NT2/D1 (cell line): ENCODE data around the gene RAX2.
"Not testable (repeated sequence)": the region's sequence is repeated elsewhere in the genome, so short reads cannot be mapped to it uniquely, and the experiment has no call there.

Experiments
- DNase-seq: peaks from one replicate; pipeline ENCODE4 v3.0.0-alpha.2; 2011; ENCODE audit warnings: low read depth, low spot score
- H3K27me3 ChIP-seq: 2 replicates; pipeline ENCODE4 v1.6.0; 2011; ENCODE audit warnings: mild to moderate bottlenecking; ENCODE audit not compliant: insufficient read length, insufficient read depth
- H3K36me3 ChIP-seq: 2 replicates; pipeline ENCODE4 v1.6.1; 2011; ENCODE audit warnings: mild to moderate bottlenecking, low read length, mixed read lengths; ENCODE audit not compliant: insufficient read depth, insufficient read length
- H3K4me1 ChIP-seq: 2 replicates; pipeline ENCODE4 v1.5.1; 2011; ENCODE audit not compliant: insufficient read depth, insufficient read length
- H3K4me3 ChIP-seq: 2 replicates; pipeline ENCODE4 v1.5.1; 2011; ENCODE audit warnings: low read depth; ENCODE audit not compliant: insufficient read length
- H3K9ac ChIP-seq: 2 replicates; pipeline ENCODE4 v1.6.0; 2011; ENCODE audit warnings: low read depth; ENCODE audit not compliant: insufficient read length
- H3K9me3 ChIP-seq: 2 replicates; pipeline ENCODE4 v1.5.1; 2011; ENCODE audit warnings: mild to moderate bottlenecking, low read length; ENCODE audit not compliant: insufficient read depth
- SUZ12 ChIP-seq: IDR thresholded peaks from 2 replicates; pipeline ENCODE4 v1.6.1; 2011; ENCODE audit not compliant: insufficient read length, insufficient read depth; ENCODE audit errors: extremely low read depth
- YY1 ChIP-seq: IDR thresholded peaks from 2 replicates; pipeline ENCODE4 v1.6.1; 2011; ENCODE audit not compliant: insufficient read length, insufficient read depth
- ZNF274 ChIP-seq: IDR thresholded peaks from 2 replicates; pipeline ENCODE4 v1.6.1; 2011; ENCODE audit warnings: mild to moderate bottlenecking, low read depth, low read length

The RAX2 gene

DNA sequence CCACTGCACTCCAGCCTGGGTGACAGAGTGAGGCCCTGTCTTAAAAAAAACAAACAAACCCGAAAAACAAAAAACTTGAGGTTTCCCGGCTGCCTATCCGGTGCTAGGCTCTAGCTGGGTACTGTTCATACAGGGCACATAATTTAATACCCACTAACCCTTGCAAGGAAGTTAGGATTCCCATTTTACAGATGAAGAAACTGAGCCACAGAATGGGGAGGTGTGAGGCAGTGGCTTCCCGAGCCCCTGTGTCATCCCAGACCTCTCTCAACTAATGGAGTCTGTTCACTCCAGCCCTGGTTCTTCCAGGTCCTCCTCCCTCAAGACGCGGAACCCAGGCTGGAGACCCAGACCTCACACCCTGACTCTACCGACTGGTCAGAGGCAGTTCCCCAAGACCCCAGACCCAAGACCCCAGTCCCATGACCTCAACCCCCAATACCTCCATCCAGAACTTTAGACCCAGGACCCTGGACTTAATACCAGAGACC is 11.1 kb downstream of the RAX2 start:
- H3K4me3 ChIP-seq = peak overlapping the region; percentile 96
- DNase-seq = no peak
- H3K9me3 ChIP-seq = no peaks in the 10 kb centered on the region
- TF ChIP-seq YY1 (no peak), SUZ12 (no peak), ZNF274 (no peak)
- H3K36me3 ChIP-seq = peaks cover 38% of the 10 kb centered on the region
- peak overlapping the region; percentile 97 for H3K9ac ChIP-seq
- no peaks in the 10 kb centered on the region for H3K27me3 ChIP-seq
- peaks cover 4% of the 10 kb centered on the region for H3K4me1 ChIP-seq

DNA sequence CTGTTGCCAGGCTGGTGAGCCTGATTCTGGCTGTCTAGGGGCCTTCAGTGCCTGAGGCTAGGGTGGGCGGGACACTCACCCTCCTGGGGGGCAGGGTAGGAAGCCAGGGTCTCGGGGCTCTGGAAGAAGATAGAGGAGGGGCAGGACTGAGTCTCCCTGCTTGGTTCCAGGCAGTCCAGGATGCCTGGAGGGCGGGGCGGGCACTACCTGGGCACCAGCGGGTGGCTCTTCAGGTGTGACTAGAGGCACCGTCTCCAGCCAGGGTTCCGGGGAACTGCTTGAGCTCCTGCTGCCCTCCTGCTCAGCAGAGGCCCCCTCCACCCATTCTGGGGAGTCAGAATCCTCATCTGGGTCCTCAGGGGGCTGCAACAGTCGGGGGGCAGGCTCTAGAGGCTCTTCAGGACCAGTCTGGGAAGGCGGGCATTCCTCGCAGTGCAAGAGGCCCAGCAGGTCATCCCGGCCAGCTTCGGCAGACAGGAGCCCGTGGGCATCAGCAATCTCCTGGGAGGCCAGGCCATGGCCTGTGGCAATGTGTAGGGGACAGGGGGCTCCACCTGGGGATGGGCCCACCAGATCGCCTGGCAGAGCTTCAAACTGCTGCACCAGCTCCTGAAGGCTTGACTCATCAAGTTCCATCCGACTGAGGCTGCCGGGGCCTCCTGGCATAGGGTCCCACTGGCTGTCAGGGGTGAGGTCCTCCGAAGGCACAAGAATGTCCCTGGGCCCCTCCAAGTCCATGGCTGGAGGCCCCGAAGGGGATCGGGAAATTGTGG is 12.4 kb downstream of the RAX2 start:
- no peak for TF ChIP-seq SUZ12
- TF ChIP-seq ZNF274 = no peak
- no peak for TF ChIP-seq YY1

DNA sequence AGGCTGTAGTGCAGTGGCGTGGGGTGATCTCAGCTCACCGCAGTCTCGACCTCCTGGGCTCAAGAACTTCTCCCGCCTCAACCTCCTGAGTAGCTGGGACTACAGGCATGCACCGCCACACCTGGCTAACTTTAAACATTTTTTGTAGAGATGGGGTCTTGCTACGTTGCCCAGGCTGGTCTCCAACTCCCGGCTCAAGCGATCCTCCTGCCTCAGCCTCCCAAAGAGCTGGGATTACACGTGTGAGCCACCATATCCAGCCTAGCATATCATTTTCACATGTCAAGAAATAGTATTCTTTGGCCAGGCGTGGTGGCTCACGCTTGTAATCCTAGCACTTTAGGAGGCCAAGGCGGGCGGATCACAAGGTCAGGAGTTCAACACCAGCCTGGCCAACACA is 13.7 kb downstream of the RAX2 start:
- not testable (repeated sequence) for H3K4me1 ChIP-seq, H3K9me3 ChIP-seq, H3K27me3 ChIP-seq, H3K9ac ChIP-seq, DNase-seq, H3K4me3 ChIP-seq
- peaks cover 44% of the 10 kb centered on the region for H3K36me3 ChIP-seq

More for the DNA sequence above, 12.4 kb downstream of the RAX2 start:
- Histone ChIP-seq H3K36me3 (peaks cover 36% of the 10 kb centered on the region), H3K9me3 (no peaks in the 10 kb centered on the region), H3K4me1 (peaks cover 2% of the 10 kb centered on the region), H3K9ac (peak overlapping the region; percentile 50), H3K4me3 (no peak overlapping the region), H3K27me3 (no peaks in the 10 kb centered on the region)
- no peak for DNase-seq

DNA sequence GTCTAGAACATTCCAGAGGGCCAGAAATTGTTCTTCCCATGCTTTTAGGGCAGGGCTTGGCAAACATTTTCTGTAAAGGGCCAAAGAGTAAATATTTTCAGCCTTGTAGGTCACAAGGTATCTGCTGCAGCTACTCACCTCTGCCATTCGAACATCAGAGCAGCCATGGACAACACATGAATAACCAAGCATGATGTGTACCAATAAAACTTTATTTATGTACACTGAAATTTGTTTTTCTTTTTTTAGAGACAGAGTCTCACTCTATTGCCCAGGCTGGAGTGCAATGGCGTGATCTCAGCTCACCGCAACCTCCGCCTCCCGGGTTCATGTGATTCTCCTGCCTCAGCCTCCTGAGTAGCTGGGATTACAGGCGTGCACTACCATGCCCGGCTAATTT is 14.3 kb downstream of the RAX2 start:
- not testable (repeated sequence) for H3K9me3 ChIP-seq, H3K4me3 ChIP-seq, H3K9ac ChIP-seq, H3K4me1 ChIP-seq, DNase-seq, H3K27me3 ChIP-seq
- peaks cover 48% of the 10 kb centered on the region for H3K36me3 ChIP-seq

DNA sequence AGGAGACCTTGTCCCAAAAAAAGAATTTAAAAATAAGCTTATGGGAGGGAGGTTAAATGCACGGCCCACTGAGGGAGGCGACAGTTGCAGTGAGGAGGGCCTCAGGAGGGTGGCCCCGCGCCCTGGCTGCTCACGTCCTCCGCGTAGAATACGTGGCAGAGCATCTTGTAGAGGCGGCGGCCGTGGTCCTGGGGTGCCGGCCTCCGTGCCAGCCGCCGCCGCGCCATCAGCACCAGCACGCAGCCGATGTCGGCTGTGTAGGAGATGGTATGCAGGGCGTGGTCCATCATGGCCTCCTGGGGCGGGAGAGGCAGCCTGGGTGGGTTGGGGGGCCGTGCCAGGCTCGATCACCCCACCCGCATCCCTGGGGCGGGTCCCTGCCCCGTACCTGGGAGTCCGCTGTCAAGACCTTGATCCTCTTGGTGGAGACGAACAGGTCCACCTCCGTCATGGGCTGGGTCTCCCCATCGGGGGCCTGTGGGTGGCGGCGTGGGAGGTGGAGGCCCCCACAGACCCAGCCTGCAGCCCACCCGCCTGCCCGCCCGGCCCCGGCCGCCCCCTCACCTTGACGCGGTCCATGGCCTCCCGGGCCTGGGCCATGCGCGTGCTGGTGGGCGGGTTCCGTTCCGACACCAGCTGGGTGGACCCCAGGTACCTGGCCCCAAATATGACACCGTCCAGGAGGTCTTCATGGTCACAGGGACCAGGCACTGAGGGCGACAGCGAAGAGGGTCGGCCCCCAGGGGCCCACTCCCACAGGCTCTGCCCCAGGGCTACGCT is 18.2 kb downstream of the RAX2 start:
- Histone ChIP-seq H3K4me1 (no peaks in the 10 kb centered on the region), H3K4me3 (no peak overlapping the region), H3K36me3 (peaks cover 71% of the 10 kb centered on the region), H3K27me3 (no peaks in the 10 kb centered on the region), H3K9me3 (no peaks in the 10 kb centered on the region), H3K9ac (no peak overlapping the region)
- TF ChIP-seq SUZ12 = no peak
- TF ChIP-seq ZNF274 = no peak
- no peak for TF ChIP-seq YY1
- no peak for DNase-seq

DNA sequence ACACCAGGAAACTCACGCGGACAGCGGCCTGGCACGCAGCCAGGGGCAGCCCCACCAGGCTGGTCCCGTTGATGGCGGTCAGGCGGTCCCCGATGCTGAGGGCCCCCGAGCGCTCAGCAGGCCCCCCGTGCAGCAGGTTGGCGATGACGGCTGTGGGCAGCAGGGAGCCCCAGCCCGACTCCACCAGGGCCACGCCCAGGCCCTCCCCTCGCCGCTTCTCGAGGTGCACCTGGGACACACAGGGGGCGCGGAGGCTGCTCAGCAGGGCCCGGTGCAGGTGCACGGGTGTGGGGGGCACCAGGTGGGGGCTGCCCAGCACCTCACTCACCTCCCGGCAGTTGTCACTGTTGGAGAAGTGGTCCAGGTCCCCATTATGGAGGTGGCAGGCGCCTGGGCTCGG is 19.5 kb downstream of the RAX2 start:
- H3K36me3 ChIP-seq = peaks cover 59% of the 10 kb centered on the region
- TF ChIP-seq YY1 (no peak), SUZ12 (no peak), ZNF274 (no peak)
- no peak overlapping the region for H3K4me3 ChIP-seq
- no peaks in the 10 kb centered on the region for H3K27me3 ChIP-seq
- no peak for DNase-seq
- H3K9ac ChIP-seq = no peak overlapping the region
- no peaks in the 10 kb centered on the region for H3K9me3 ChIP-seq
- H3K4me1 ChIP-seq = no peaks in the 10 kb centered on the region

DNA sequence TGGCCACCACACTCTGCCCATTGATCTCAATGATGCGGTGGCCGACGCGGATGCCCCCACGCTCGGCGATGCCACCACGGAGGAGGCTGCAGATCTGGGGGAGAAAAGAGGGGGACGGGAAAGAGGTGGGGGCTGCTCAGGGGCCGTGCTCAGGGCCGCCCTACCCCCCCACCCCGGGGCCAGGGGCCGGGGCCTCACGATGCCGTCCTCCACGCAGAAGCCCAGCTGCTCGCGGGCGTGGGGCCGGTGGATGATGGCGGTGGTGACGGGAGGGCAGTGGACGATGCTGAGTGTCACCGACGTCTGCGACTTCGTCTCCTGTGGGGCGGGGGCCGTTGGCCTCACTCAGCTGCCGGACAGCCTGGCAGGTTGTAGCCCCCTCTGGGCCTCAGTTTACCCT is 20.8 kb downstream of the RAX2 start:
- DNase-seq = no peak
- Histone ChIP-seq H3K4me3 (no peak overlapping the region), H3K4me1 (no peaks in the 10 kb centered on the region)

More for the DNA sequence above, 20.8 kb downstream of the RAX2 start:
- Histone ChIP-seq H3K9ac (no peak overlapping the region), H3K9me3 (no peaks in the 10 kb centered on the region), H3K27me3 (no peaks in the 10 kb centered on the region), H3K36me3 (peaks cover 51% of the 10 kb centered on the region)
- TF ChIP-seq YY1 (no peak), SUZ12 (no peak), ZNF274 (no peak)
